ENCODE results near the gene ZCCHC8. TPM values are rescaled to one million over a fixed set of nuclear protein-coding genes. Genes with fewer than 3 reads are reported as not detected.

The ZCCHC8 gene
- total RNA-seq, 1 experiment from 2014 or later: 30.5 TPM

GRCh38 chr12:122518908-122519307, 18.2 kb upstream of the ZCCHC8 start (continued):
- no peak for TF ChIP-seq REST (IDR thresholded peaks at IDR 0.05; ENCODE audit: low read depth)
- no peak for TF ChIP-seq ELF1 (IDR thresholded peaks at IDR 0.05; ENCODE audit: borderline replicate concordance, low read depth)
- no peak for TF ChIP-seq CEBPB (IDR thresholded peaks at IDR 0.05; ENCODE audit: low read depth)

- H2AFZ ChIP-seq (ENCODE audit: low read depth, low read length, poor library complexity, severe bottlenecking): no peak overlapping the region
- TF ChIP-seq SP1 (IDR thresholded peaks at IDR 0.05; ENCODE audit: low read depth) (no peak), SRF (IDR thresholded peaks at IDR 0.05; ENCODE audit: low read depth) (no peak), ZBTB33 (IDR thresholded peaks at IDR 0.05; ENCODE audit: extremely low read depth, insufficient replicate concordance, low read length) (no peak), ZFX (IDR thresholded peaks at IDR 0.05) (no peak), MAX (IDR thresholded peaks at IDR 0.05) (no peak), ELF1 (IDR thresholded peaks at IDR 0.05; ENCODE audit: borderline replicate concordance, low read depth) (no peak), ATF3 (IDR thresholded peaks at IDR 0.05) (no peak), CEBPB (IDR thresholded peaks at IDR 0.05; ENCODE audit: low read depth) (no peak)
- POLR2A ChIA-PET: interaction anchor here (1.2 kb wide), 1 partner anchor 9 kb away, joined by 3 read pairs; the partner anchor contains the start of genes KNTC1 and RSRC2
- peaks cover 86 to 92% of the 10 kb centered on the region in 2 experiments for H3K36me3 ChIP-seq (ENCODE audit: control insufficient read depth in 1 of 2, insufficient read depth in 2 of 2, low read length in 2 of 2)
- intact Hi-C loops (cut with micrococcal nuclease): no loop called here
- H3K4me3 ChIP-seq (replicated peaks in 1 of 2; ENCODE audit: low read depth in 1 of 2, low read length in 2 of 2): no peak overlapping the region
- RAD21 ChIA-PET (ENCODE audit: low non-redundant PET in 1 of 2, low total read pairs in 2 of 2, uncharacterized antibody in 2 of 2, unreplicated experiment in 2 of 2): no interaction called here
- ATAC-seq: peak; percentile 14; the same call in 1 of the 2 replicates
- no peaks in the 10 kb centered on the region for H3K4me1 ChIP-seq (ENCODE audit: control insufficient read depth in 1 of 2, insufficient read depth in 2 of 2, low read length in 2 of 2)
- no peaks in the 10 kb centered on the region for H3K27me3 ChIP-seq (ENCODE audit: insufficient read depth, low read length)
- no peak overlapping the region for H3K9ac ChIP-seq (ENCODE audit: low read length)
- peaks cover 39% of the 10 kb centered on the region for H4K20me1 ChIP-seq (ENCODE audit: insufficient read depth)
- H3K9me2 ChIP-seq (ENCODE audit: insufficient read depth): no peaks in the 10 kb centered on the region
- H3K4me2 ChIP-seq (ENCODE audit: low read length): no peak overlapping the region
- BruUV-seq (replicated peaks): no TSS peak
- peaks cover 98% of the 10 kb centered on the region for H3K79me2 ChIP-seq (ENCODE audit: insufficient read depth, low read length)
- DNase-seq (ENCODE audit: low read depth, low spot score): no peak
- H3K27ac ChIP-seq (ENCODE audit: low read depth, low read length): no peak overlapping the region
- H3K9me3 ChIP-seq (ENCODE audit: control insufficient read depth in 1 of 2, insufficient read depth in 1 of 2, low read depth in 1 of 2, low read length in 2 of 2): no peaks in the 10 kb centered on the region
- CTCF ChIA-PET: no interaction called here
These were observed 17.1 kb upstream of the ZCCHC8 start for GRCh38 chr12:122517877-122518276.

All from HCT116 (cell line).